ENCODE data around the gene LTBP1. TPM values are rescaled to one million over a fixed set of nuclear protein-coding genes. Genes with fewer than 3 reads are reported as not detected.

LTBP1 gene
- total RNA-seq, 1 experiment from 2014 or later = 28.5 TPM

- no peak overlapping the region for H3K18ac ChIP-seq (ENCODE audit: insufficient read length, low read depth, low read length)
- H3K36me3 Mint-ChIP-seq (ENCODE audit: insufficient read depth in 1 of 3, low read depth in 3 of 3) = no peaks in the 10 kb centered on the region
- no peak overlapping the region for H2AFZ ChIP-seq (ENCODE audit: low read length)
- H3K4me2 ChIP-seq (ENCODE audit: insufficient read depth, insufficient read length, low read length) = no peak overlapping the region
- H3K23me2 ChIP-seq (ENCODE audit: insufficient read length, low read depth, low read length, poor library complexity, severe bottlenecking) = no peaks in the 10 kb centered on the region
- no peak overlapping the region for H3K27ac ChIP-seq (ENCODE audit: insufficient read length, low read depth, low read length)
- no peak overlapping the region for H2BK20ac ChIP-seq (ENCODE audit: low read depth, low read length, poor library complexity, severe bottlenecking)
- no peak overlapping the region for H3K4ac ChIP-seq (ENCODE audit: low read depth, low read length)
- no peak overlapping the region for H3K23ac ChIP-seq (ENCODE audit: insufficient read length, low read depth, low read length)
- H2BK120ac ChIP-seq (ENCODE audit: low read depth, low read length, poor library complexity, severe bottlenecking) = no peak overlapping the region
- no peaks in the 10 kb centered on the region for H3K79me1 ChIP-seq (ENCODE audit: insufficient read depth, low read depth, low read length, poor library complexity, severe bottlenecking)
- H2BK5ac ChIP-seq (ENCODE audit: insufficient read length, low read length) = no peak overlapping the region
- DNase-seq = no peak
- H4K8ac ChIP-seq (replicated peaks; ENCODE audit: insufficient read length, low read depth, low read length) = no peak overlapping the region
- no peak overlapping the region for H3K9ac ChIP-seq (ENCODE audit: extremely low read depth, insufficient read length, low read length)
- H4K5ac ChIP-seq (ENCODE audit: insufficient read length, low read depth, low read length) = no peak overlapping the region
- H2AK5ac ChIP-seq (ENCODE audit: insufficient read length, low read length) = no peak overlapping the region
- no peaks in the 10 kb centered on the region for H3K27me3 ChIP-seq (ENCODE audit: insufficient read depth, low read length)
- H2BK15ac ChIP-seq (ENCODE audit: low read depth, low read length) = no peak overlapping the region
- H3K56ac ChIP-seq (ENCODE audit: insufficient read length, low read depth, low read length) = no peak overlapping the region
- no peak overlapping the region for H3T11ph ChIP-seq (ENCODE audit: low read length)
- H3K4me1 Mint-ChIP-seq = peaks cover 28 to 31% of the 10 kb centered on the region in 2 experiments
- TF ChIP-seq, protein P1, sequence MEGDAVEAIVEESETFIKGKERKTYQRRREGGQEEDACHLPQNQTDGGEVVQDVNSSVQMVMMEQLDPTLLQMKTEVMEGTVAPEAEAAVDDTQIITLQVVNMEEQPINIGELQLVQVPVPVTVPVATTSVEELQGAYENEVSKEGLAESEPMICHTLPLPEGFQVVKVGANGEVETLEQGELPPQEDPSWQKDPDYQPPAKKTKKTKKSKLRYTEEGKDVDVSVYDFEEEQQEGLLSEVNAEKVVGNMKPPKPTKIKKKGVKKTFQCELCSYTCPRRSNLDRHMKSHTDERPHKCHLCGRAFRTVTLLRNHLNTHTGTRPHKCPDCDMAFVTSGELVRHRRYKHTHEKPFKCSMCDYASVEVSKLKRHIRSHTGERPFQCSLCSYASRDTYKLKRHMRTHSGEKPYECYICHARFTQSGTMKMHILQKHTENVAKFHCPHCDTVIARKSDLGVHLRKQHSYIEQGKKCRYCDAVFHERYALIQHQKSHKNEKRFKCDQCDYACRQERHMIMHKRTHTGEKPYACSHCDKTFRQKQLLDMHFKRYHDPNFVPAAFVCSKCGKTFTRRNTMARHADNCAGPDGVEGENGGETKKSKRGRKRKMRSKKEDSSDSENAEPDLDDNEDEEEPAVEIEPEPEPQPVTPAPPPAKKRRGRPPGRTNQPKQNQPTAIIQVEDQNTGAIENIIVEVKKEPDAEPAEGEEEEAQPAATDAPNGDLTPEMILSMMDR (conservative IDR thresholded peaks at IDR 0.05) = peak; percentile 95
- H4K20me1 ChIP-seq (ENCODE audit: control insufficient read depth, insufficient read depth, insufficient read length) = no peaks in the 10 kb centered on the region
- peak overlapping the region in 1 of 3 experiments; percentile 92; a peak in 1 of 7 replicates for H3K27ac Mint-ChIP-seq
- no peaks in the 10 kb centered on the region for H3K9me3 ChIP-seq (ENCODE audit: control insufficient read depth, low read depth, low read length)
- H3K27me3 Mint-ChIP-seq (ENCODE audit: low read depth) = no peaks in the 10 kb centered on the region
- peaks cover 0 to 3% of the 10 kb centered on the region in 2 experiments; a peak in 1 of 5 replicates for H3K9me3 Mint-ChIP-seq
- no peak overlapping the region for H4K91ac ChIP-seq (ENCODE audit: insufficient read length, low read depth, low read length)
- no peaks in the 10 kb centered on the region for H3K79me2 ChIP-seq (ENCODE audit: insufficient read depth, low read length)
- WGBS (ENCODE audit: extremely low coverage, insufficient read length, low lambda C conversion rate) = no CpG with 5 or more reads among the region's 8 CpGs
- no peak overlapping the region for H3K14ac ChIP-seq (ENCODE audit: insufficient read depth, low read length)
- no peaks in the 10 kb centered on the region; the same call in 1 of the 2 replicates for H3K4me1 ChIP-seq (ENCODE audit: insufficient read depth, low read length)
- H2BK12ac ChIP-seq (ENCODE audit: insufficient read length, low read depth, low read length) = no peak overlapping the region
- no peak overlapping the region for H3K4me3 Mint-ChIP-seq
Measured at GRCh38 chr2:33380001-33380609, 433.4 kb downstream of the LTBP1 start.
